ENCODE data around the gene ICAM1.

DNA sequence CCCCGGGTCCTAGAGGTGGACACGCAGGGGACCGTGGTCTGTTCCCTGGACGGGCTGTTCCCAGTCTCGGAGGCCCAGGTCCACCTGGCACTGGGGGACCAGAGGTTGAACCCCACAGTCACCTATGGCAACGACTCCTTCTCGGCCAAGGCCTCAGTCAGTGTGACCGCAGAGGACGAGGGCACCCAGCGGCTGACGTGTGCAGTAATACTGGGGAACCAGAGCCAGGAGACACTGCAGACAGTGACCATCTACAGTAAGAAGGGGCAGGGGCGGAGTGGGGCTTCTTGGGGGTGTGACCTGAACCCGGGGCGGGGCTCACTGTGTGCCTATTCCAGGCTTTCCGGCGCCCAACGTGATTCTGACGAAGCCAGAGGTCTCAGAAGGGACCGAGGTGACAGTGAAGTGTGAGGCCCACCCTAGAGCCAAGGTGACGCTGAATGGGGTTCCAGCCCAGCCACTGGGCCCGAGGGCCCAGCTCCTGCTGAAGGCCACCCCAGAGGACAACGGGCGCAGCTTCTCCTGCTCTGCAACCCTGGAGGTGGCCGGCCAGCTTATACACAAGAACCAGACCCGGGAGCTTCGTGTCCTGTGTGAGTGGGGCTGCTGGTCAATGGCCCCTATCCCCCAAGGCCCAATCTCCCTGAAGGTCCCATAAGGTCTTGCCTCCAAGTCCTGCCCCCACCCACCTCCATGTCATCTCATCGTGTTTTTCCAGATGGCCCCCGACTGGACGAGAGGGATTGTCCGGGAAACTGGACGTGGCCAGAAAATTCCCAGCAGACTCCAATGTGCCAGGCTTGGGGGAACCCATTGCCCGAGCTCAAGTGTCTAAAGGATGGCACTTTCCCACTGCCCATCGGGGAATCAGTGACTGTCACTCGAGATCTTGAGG, 13.4 kb downstream of the ICAM1 start:
- TF ChIP-seq POLR2AphosphoS5 (IDR thresholded peaks at IDR 0.05; ENCODE audit: low read depth, low read length) (no peak), SIN3A (IDR thresholded peaks at IDR 0.05; ENCODE audit: borderline replicate concordance, insufficient read depth, low read length) (no peak)

Measured in PFSK-1 (cell line).